ENCODE data around the gene OR4A47.
"Not testable (repeated sequence)": the region's sequence is repeated elsewhere in the genome, so short reads cannot be mapped to it uniquely, and the experiment has no call there.

OR4A47 gene

GRCh38 chr11:48488493-48488892 lies at the start of gene OR4A47:
Gene OR4A47 (plus strand): TSS chr11:48488793. CDS start chr11:48488793, 0 bp downstream.
- H3K4me3 ChIP-seq (ENCODE audit: low read depth in 1 of 5, low read length in 5 of 5); H3K9ac ChIP-seq (ENCODE audit: low read length in 5 of 5): not testable (repeated sequence)

GRCh38 chr11:48455909-48456308 lies 32.7 kb upstream of the OR4A47 start:
- H3K36me3 ChIP-seq (ENCODE audit: control insufficient read depth in 5 of 5, insufficient read depth in 5 of 5, low read length in 5 of 5); H3K4me3 ChIP-seq (ENCODE audit: low read depth in 1 of 5, low read length in 5 of 5); H3K9ac ChIP-seq (ENCODE audit: low read length in 5 of 5); H3K4me1 ChIP-seq (ENCODE audit: control insufficient read depth in 5 of 5, insufficient read depth in 5 of 5, low read length in 5 of 5); H3K27ac ChIP-seq (ENCODE audit: low read depth, low read length); H3K27me3 ChIP-seq (ENCODE audit: control insufficient read depth in 5 of 5, insufficient read depth in 4 of 5, low read length in 5 of 5): not testable (repeated sequence)
- H3K9me3 ChIP-seq (ENCODE audit: control insufficient read depth in 5 of 5, low read length in 5 of 5): peaks cover 0 to 10% (median 0%) of the 10 kb centered on the region in 5 donors

More at GRCh38 chr11:48488493-48488892, at the start of gene OR4A47:
- not testable (repeated sequence) for H3K36me3 ChIP-seq (ENCODE audit: control insufficient read depth in 5 of 5, insufficient read depth in 5 of 5, low read length in 5 of 5); H3K27ac ChIP-seq (ENCODE audit: low read depth, low read length); H3K9me3 ChIP-seq (ENCODE audit: control insufficient read depth in 5 of 5, low read length in 5 of 5); H3K4me1 ChIP-seq (ENCODE audit: control insufficient read depth in 5 of 5, insufficient read depth in 5 of 5, low read length in 5 of 5); H3K27me3 ChIP-seq (ENCODE audit: control insufficient read depth in 5 of 5, insufficient read depth in 4 of 5, low read length in 5 of 5)

- H3K9me3 ChIP-seq (ENCODE audit: control insufficient read depth in 5 of 5, low read length in 5 of 5); H3K27ac ChIP-seq (ENCODE audit: low read depth, low read length); H3K4me3 ChIP-seq (ENCODE audit: low read depth in 1 of 5, low read length in 5 of 5); H3K4me1 ChIP-seq (ENCODE audit: control insufficient read depth in 5 of 5, insufficient read depth in 5 of 5, low read length in 5 of 5); H3K9ac ChIP-seq (ENCODE audit: low read length in 5 of 5); H3K27me3 ChIP-seq (ENCODE audit: control insufficient read depth in 5 of 5, insufficient read depth in 4 of 5, low read length in 5 of 5); H3K36me3 ChIP-seq (ENCODE audit: control insufficient read depth in 5 of 5, insufficient read depth in 5 of 5, low read length in 5 of 5): not testable (repeated sequence)
Observed at GRCh38 chr11:48473966-48474365, 14.6 kb upstream of the OR4A47 start.

- not testable (repeated sequence) for H3K27ac ChIP-seq (ENCODE audit: low read depth, low read length); H3K36me3 ChIP-seq (ENCODE audit: control insufficient read depth in 5 of 5, insufficient read depth in 5 of 5, low read length in 5 of 5); H3K9me3 ChIP-seq (ENCODE audit: control insufficient read depth in 5 of 5, low read length in 5 of 5); H3K4me1 ChIP-seq (ENCODE audit: control insufficient read depth in 5 of 5, insufficient read depth in 5 of 5, low read length in 5 of 5); H3K27me3 ChIP-seq (ENCODE audit: control insufficient read depth in 5 of 5, insufficient read depth in 4 of 5, low read length in 5 of 5); H3K4me3 ChIP-seq (ENCODE audit: low read depth in 1 of 5, low read length in 5 of 5); H3K9ac ChIP-seq (ENCODE audit: low read length in 5 of 5)
Observed at GRCh38 chr11:48474703-48475102, 13.9 kb upstream of the OR4A47 start.

GRCh38 chr11:48506169-48506568 lies 17.6 kb downstream of the OR4A47 start:
- H3K27ac ChIP-seq (ENCODE audit: low read depth, low read length); H3K9me3 ChIP-seq (ENCODE audit: control insufficient read depth in 5 of 5, low read length in 5 of 5); H3K4me1 ChIP-seq (ENCODE audit: control insufficient read depth in 5 of 5, insufficient read depth in 5 of 5, low read length in 5 of 5); H3K9ac ChIP-seq (ENCODE audit: low read length in 5 of 5); H3K36me3 ChIP-seq (ENCODE audit: control insufficient read depth in 5 of 5, insufficient read depth in 5 of 5, low read length in 5 of 5); H3K27me3 ChIP-seq (ENCODE audit: control insufficient read depth in 5 of 5, insufficient read depth in 4 of 5, low read length in 5 of 5); H3K4me3 ChIP-seq (ENCODE audit: low read depth in 1 of 5, low read length in 5 of 5): not testable (repeated sequence)

- no peaks in the 10 kb centered on the region for H3K36me3 ChIP-seq (ENCODE audit: control insufficient read depth in 5 of 5, insufficient read depth in 5 of 5, low read length in 5 of 5)
- H3K9ac ChIP-seq (ENCODE audit: low read length in 5 of 5): no peak overlapping the region
- no peaks in the 10 kb centered on the region for H3K4me1 ChIP-seq (ENCODE audit: control insufficient read depth in 5 of 5, insufficient read depth in 5 of 5, low read length in 5 of 5)
- H3K27me3 ChIP-seq (ENCODE audit: control insufficient read depth in 5 of 5, insufficient read depth in 4 of 5, low read length in 5 of 5): no peaks in the 10 kb centered on the region
- peaks cover 0 to 11% (median 3%) of the 10 kb centered on the region in 5 donors for H3K9me3 ChIP-seq (ENCODE audit: control insufficient read depth in 5 of 5, low read length in 5 of 5)
- no peak overlapping the region for H3K4me3 ChIP-seq (ENCODE audit: low read depth in 1 of 5, low read length in 5 of 5)
- no peak overlapping the region for H3K27ac ChIP-seq (ENCODE audit: low read depth, low read length)
Observed at GRCh38 chr11:48538991-48539390, 50.4 kb downstream of the OR4A47 start.

Data from subcutaneous abdominal adipose tissue (tissue), 5 donors.